Keratinocyte (primary cell): ENCODE results near the gene COX7B2. TPM values are rescaled to one million over a fixed set of nuclear protein-coding genes. Genes with fewer than 3 reads are reported as not detected.

Experiments used
- DNase-seq: peaks from one replicate; pipeline ENCODE4 v3.0.0-alpha.2; 2011; ENCODE audit warnings: low read depth, missing footprints, low spot score
- FAIRE-seq: peaks from 2 replicates; lab custom pipeline; 2011; peaks lifted over from hg19 to GRCh38; lab: Jason Lieb, UNC
- H2AFZ ChIP-seq: 2 replicates; pipeline ENCODE4 v1.6.0; 2012; ENCODE audit warnings: low read length, control low read depth, inconsistent platforms; ENCODE audit not compliant: control insufficient read depth
- H3K27ac ChIP-seq: 2 replicates; pipeline ENCODE4 v1.5.1; 2011; ENCODE audit warnings: low read length; ENCODE audit not compliant: control insufficient read depth, insufficient read depth
- H3K27me3 ChIP-seq: 3 replicates; pipeline ENCODE4 v1.6.0; 2011; ENCODE audit warnings: low read length; ENCODE audit not compliant: control insufficient read depth, insufficient read depth; ENCODE audit errors: extremely low read depth
- H3K36me3 ChIP-seq, 2 experiments: 2 replicates in 1 of 2; 3 replicates in 1 of 2; pipeline ENCODE4 v1.5.1; 2011; ENCODE audit warnings: low read length in 2 of 2, mild to moderate bottlenecking in 1 of 2; ENCODE audit not compliant: control insufficient read depth in 2 of 2, insufficient read depth in 2 of 2; ENCODE audit errors: extremely low read depth in 1 of 2
- H3K4me1 ChIP-seq: 3 replicates; pipeline ENCODE4 v1.5.1; 2011; ENCODE audit warnings: low read length; ENCODE audit not compliant: control insufficient read depth, insufficient read depth; ENCODE audit errors: extremely low read depth
- H3K4me2 ChIP-seq: 3 replicates; pipeline ENCODE4 v1.6.0; 2011; ENCODE audit warnings: low read depth, low read length; ENCODE audit not compliant: control insufficient read depth, insufficient read depth; ENCODE audit errors: extremely low read depth
- H3K4me3 ChIP-seq, 3 experiments: fragments of 200-600 bp in 1 of 3; sonication (generic) in 1 of 3; 2 replicates in 2 of 3; 3 replicates in 1 of 3; pipeline ENCODE4 v1.5.1; 2011 to 2016; ENCODE audit warnings: low read length in 3 of 3, mild to moderate bottlenecking in 3 of 3, control low read depth in 2 of 3, inconsistent platforms in 1 of 3, low read depth in 1 of 3, mixed read lengths in 1 of 3, mixed run types in 1 of 3, moderate library complexity in 1 of 3; ENCODE audit not compliant: control insufficient read depth in 2 of 3, insufficient read depth in 2 of 3; ENCODE audit errors: extremely low read depth in 1 of 3
- H3K79me2 ChIP-seq: 2 replicates; pipeline ENCODE4 v1.6.0; 2012; ENCODE audit warnings: low read length; ENCODE audit not compliant: control insufficient read depth, insufficient read depth
- H3K9ac ChIP-seq: 3 replicates; pipeline ENCODE4 v1.6.0; 2011; ENCODE audit warnings: low read length; ENCODE audit not compliant: control insufficient read depth, insufficient read depth; ENCODE audit errors: extremely low read depth
- H3K9me1 ChIP-seq: 3 replicates; pipeline ENCODE4 v1.6.0; 2011; ENCODE audit warnings: low read length; ENCODE audit not compliant: control insufficient read depth, insufficient read depth; ENCODE audit errors: extremely low read depth
- H3K9me3 ChIP-seq: 2 replicates; pipeline ENCODE4 v1.5.1; 2012; ENCODE audit warnings: low read depth, low read length; ENCODE audit not compliant: control insufficient read depth
- H4K20me1 ChIP-seq: 3 replicates; pipeline ENCODE4 v1.6.0; 2011; ENCODE audit warnings: low read length; ENCODE audit not compliant: control insufficient read depth, insufficient read depth; ENCODE audit errors: extremely low read depth
- CTCF ChIP-seq, 3 experiments: IDR thresholded peaks in 1 of 3; conservative IDR thresholded peaks in 1 of 3; optimal IDR thresholded peaks in 1 of 3; 2 replicates in 2 of 3; 3 replicates in 1 of 3; pipeline versions ENCODE3 to v1.5.1; 2011; ENCODE audit warnings: low read length in 3 of 3, mild to moderate bottlenecking in 3 of 3, moderate library complexity in 2 of 3, control low read depth in 1 of 3, inconsistent platforms in 1 of 3; ENCODE audit not compliant: insufficient read depth in 2 of 3; ENCODE audit errors: extremely low read depth in 1 of 3
- EZH2 ChIP-seq: IDR thresholded peaks from one replicate; pipeline ENCODE4 v1.6.1; 2012; ENCODE audit warnings: inconsistent platforms, mild to moderate bottlenecking, low read length, moderate library complexity
- dilution Hi-C: fragments of 300-500 bp; cut with MboI; formaldehyde crosslinking; loops from one replicate; pipeline ENCODE4 v1.7.0; 2020; ENCODE audit warnings: low sequenced_read_pairs; ENCODE audit not compliant: extremely low pct_ligation_motif_present
- polyA plus RNA-seq, 5 experiments: library from polyadenylated mRNA; depleted of rRNA in 3 of 5; stranded (reverse) in 3 of 5; stranded (forward) in 1 of 5; unstranded in 1 of 5; fragments of >200 nt; gene quantifications; 1 replicate in 1 of 5; 2 replicates in 3 of 5; 3 replicates in 1 of 5; pipeline versions ENCODE4 v1.2.1 to v1.2.3, GENCODE V29; 2011 to 2012; ENCODE audit warnings: missing spikeins in 2 of 5, low read depth in 1 of 5, low replicate concordance in 1 of 5

Gene COX7B2
- polyA plus RNA-seq, 1 donor (not counting 4 experiments of a cell fraction or from before 2014, with no cell fraction given) = not detected

- H3K9ac ChIP-seq = no peak overlapping the region
- dilution Hi-C loops = no loop called here
- H3K36me3 ChIP-seq = no peaks in the 10 kb centered on the region
- no peak for FAIRE-seq
- no peak for DNase-seq
- H4K20me1 ChIP-seq = no peaks in the 10 kb centered on the region
- H3K4me3 ChIP-seq = no peak overlapping the region
- H3K9me3 ChIP-seq = no peaks in the 10 kb centered on the region
- no peak overlapping the region for H3K27ac ChIP-seq
- TF ChIP-seq EZH2 (no peak), CTCF (optimal IDR thresholded peaks at IDR 0.05 in 1 of 3, IDR thresholded peaks at IDR 0.05 in 1 of 3, conservative IDR thresholded peaks at IDR 0.05 in 1 of 3; ENCODE audit: extremely low read depth in 1 of 3, insufficient read depth in 2 of 3, low read length in 3 of 3) (no peak)
- no peaks in the 10 kb centered on the region for H3K9me1 ChIP-seq
- no peaks in the 10 kb centered on the region for H3K4me1 ChIP-seq
- H2AFZ ChIP-seq = no peak overlapping the region
- H3K4me2 ChIP-seq = no peak overlapping the region
- no peaks in the 10 kb centered on the region for H3K27me3 ChIP-seq
- H3K79me2 ChIP-seq = no peaks in the 10 kb centered on the region
Observed at GRCh38 chr4:46830971-46831454, 78.0 kb downstream of the COX7B2 start.

- TF ChIP-seq CTCF (optimal IDR thresholded peaks at IDR 0.05 in 1 of 3, IDR thresholded peaks at IDR 0.05 in 1 of 3, conservative IDR thresholded peaks at IDR 0.05 in 1 of 3; ENCODE audit: extremely low read depth in 1 of 3, insufficient read depth in 2 of 3, low read length in 3 of 3) (no peak), EZH2 (no peak)
- FAIRE-seq (no peak), DNase-seq (no peak)
- Histone ChIP-seq H3K36me3 (no peaks in the 10 kb centered on the region), H3K4me3 (no peak overlapping the region), H3K4me1 (no peaks in the 10 kb centered on the region), H3K79me2 (no peaks in the 10 kb centered on the region), H3K27ac (no peak overlapping the region), H3K4me2 (no peak overlapping the region), H3K9ac (no peak overlapping the region), H3K9me3 (no peaks in the 10 kb centered on the region), H4K20me1 (no peaks in the 10 kb centered on the region), H3K27me3 (no peaks in the 10 kb centered on the region), H2AFZ (no peak overlapping the region), H3K9me1 (no peaks in the 10 kb centered on the region)
- dilution Hi-C loops = no loop called here
Observed at GRCh38 chr4:46820154-46820553, 88.9 kb downstream of the COX7B2 start.
